Endodermal cell (in vitro differentiated cells): Measurements from ENCODE around the gene PLEKHG4. TPM values are rescaled to one million over a fixed set of nuclear protein-coding genes. Genes with fewer than 3 reads are reported as not detected.

Experiments used
- DNase-seq: peaks from one replicate; pipeline ENCODE4 v3.0.0-alpha.2; 2017
- H3K27ac ChIP-seq: 2 replicates; pipeline ENCODE4 v1.5.1; 2013; ENCODE audit warnings: mild to moderate bottlenecking, low read depth, low read length, moderate library complexity
- H3K27me3 ChIP-seq: 2 replicates; pipeline ENCODE4 v1.6.1; 2013; ENCODE audit warnings: mild to moderate bottlenecking, low read length, moderate library complexity; ENCODE audit not compliant: insufficient read depth, control insufficient read depth, poor library complexity, severe bottlenecking
- H3K36me3 ChIP-seq: 2 replicates; pipeline ENCODE4 v1.7.0; 2013; ENCODE audit warnings: mild to moderate bottlenecking, low read length, moderate library complexity; ENCODE audit not compliant: control insufficient read depth, insufficient read depth
- H3K4me1 ChIP-seq: one replicate; pipeline ENCODE4 v1.7.0; 2013; ENCODE audit warnings: low read length; ENCODE audit not compliant: control insufficient read depth, insufficient read depth
- H3K4me3 ChIP-seq: 2 replicates; pipeline ENCODE4 v1.5.1; 2013; ENCODE audit warnings: mild to moderate bottlenecking, low read length, moderate library complexity
- H3K9ac ChIP-seq: 2 replicates; pipeline ENCODE4 v1.6.1; 2013; ENCODE audit warnings: mild to moderate bottlenecking, low read length, moderate library complexity; ENCODE audit not compliant: poor library complexity, severe bottlenecking; ENCODE audit errors: extremely low read depth
- H3K9me3 ChIP-seq: 2 replicates; pipeline ENCODE4 v1.6.1; 2013; ENCODE audit warnings: mild to moderate bottlenecking, low read length, moderate library complexity; ENCODE audit not compliant: control insufficient read depth
- H3K27ac Mint-ChIP-seq: 2 replicates; pipeline ENCODE4 v1.8.0; 2020; ENCODE audit warnings: mixed read lengths
- H3K27me3 Mint-ChIP-seq: 2 replicates; pipeline ENCODE4 v1.8.0; 2021; ENCODE audit warnings: mild to moderate bottlenecking, mixed read lengths; ENCODE audit not compliant: insufficient read depth
- H3K36me3 Mint-ChIP-seq: 2 replicates; pipeline ENCODE4 v1.8.0; 2020; ENCODE audit warnings: low read depth, mixed read lengths
- H3K4me1 Mint-ChIP-seq: 2 replicates; pipeline ENCODE4 v1.8.0; 2020; ENCODE audit warnings: mixed read lengths
- H3K4me3 Mint-ChIP-seq: 2 replicates; pipeline ENCODE4 v1.8.0; 2020; ENCODE audit warnings: mild to moderate bottlenecking, moderate library complexity, mixed read lengths
- H3K9me3 Mint-ChIP-seq: 2 replicates; pipeline ENCODE4 v1.8.0; 2020; ENCODE audit warnings: mild to moderate bottlenecking, mixed read lengths
- CTCF ChIP-seq: fragments of 200-600 bp; sonication (generic); conservative IDR thresholded peaks from 2 replicates; pipeline ENCODE4 v1.5.0; 2021; ENCODE audit warnings: antibody characterized with exemption, mild to moderate bottlenecking
- WGBS, 2 experiments: methylation state at CpG; one replicate each; pipeline versions ENCODE4 v1.1.5 to v1.1.7; 2013; ENCODE audit warnings: missing lambda C conversion rate in 2 of 2, mixed read lengths in 1 of 2; ENCODE audit not compliant: insufficient coverage in 1 of 2, insufficient read length in 1 of 2; 5-methylcytosine and 5-hydroxymethylcytosine counted together
- total RNA-seq, 2 donors: library from RNA; stranded (reverse); fragmentation: NEBNext Ultra II Directional in 1 of 2; extraction: Animal tissue kit (Norgen Biotek cat#: 25700) in 1 of 2; gene quantifications; 2 replicates in 1 of 2; 3 replicates in 1 of 2; pipeline ENCODE4 v1.2.1, GENCODE V29; 2021

Gene PLEKHG4
- total RNA-seq, 2 donors from 2014 or later: 10.5 to 12.4 TPM

GRCh38 chr16:67277294-67277998, 1.9 kb upstream of the PLEKHG4 start:
- H3K27me3 ChIP-seq: no peaks in the 10 kb centered on the region
- H3K4me1 ChIP-seq: no peaks in the 10 kb centered on the region
- no peak overlapping the region for H3K27ac ChIP-seq
- no peak overlapping the region for H3K27ac Mint-ChIP-seq
- whole genome bisulfite sequencing, 2 experiments: 92 to 100% methylated on average over 3 to 4 of the region's 4 CpGs
- H3K36me3 Mint-ChIP-seq: peaks cover 5% of the 10 kb centered on the region
- H3K27me3 Mint-ChIP-seq: no peaks in the 10 kb centered on the region
- H3K9ac ChIP-seq: no peak overlapping the region
- no peak for TF ChIP-seq CTCF
- DNase-seq: no peak
- no peaks in the 10 kb centered on the region for H3K9me3 ChIP-seq
- H3K4me1 Mint-ChIP-seq: peaks cover 6% of the 10 kb centered on the region
- no peak overlapping the region for H3K4me3 Mint-ChIP-seq
- no peaks in the 10 kb centered on the region for H3K9me3 Mint-ChIP-seq
- peak overlapping the region; percentile 70 for H3K4me3 ChIP-seq
- H3K36me3 ChIP-seq: peaks cover 6% of the 10 kb centered on the region

- no peak for DNase-seq
- TF ChIP-seq CTCF: no peak
- 87 to 96% methylated on average over 9 to 13 of the region's 13 CpGs for WGBS, 2 experiments
- H3K36me3 ChIP-seq: peaks cover 6% of the 10 kb centered on the region
- no peak overlapping the region for H3K9ac ChIP-seq
- Mint-ChIP-seq H3K36me3 (peaks cover 5% of the 10 kb centered on the region), H3K4me1 (peaks cover 6% of the 10 kb centered on the region), H3K27me3 (no peaks in the 10 kb centered on the region), H3K4me3 (peak overlapping the region; percentile 61), H3K9me3 (no peaks in the 10 kb centered on the region), H3K27ac (no peak overlapping the region)
- H3K4me3 ChIP-seq: peak overlapping the region; percentile 70
- H3K27me3 ChIP-seq: no peaks in the 10 kb centered on the region
- H3K4me1 ChIP-seq: no peaks in the 10 kb centered on the region
- no peak overlapping the region for H3K27ac ChIP-seq
- no peaks in the 10 kb centered on the region for H3K9me3 ChIP-seq
These were observed 1.1 kb upstream of the PLEKHG4 start for GRCh38 chr16:67277999-67278772.

GRCh38 chr16:67278773-67279295, 498 bp upstream of the PLEKHG4 start:
- Histone ChIP-seq H3K9ac (no peak overlapping the region), H3K27ac (no peak overlapping the region), H3K9me3 (no peaks in the 10 kb centered on the region), H3K4me1 (no peaks in the 10 kb centered on the region), H3K36me3 (peaks cover 6% of the 10 kb centered on the region), H3K27me3 (no peaks in the 10 kb centered on the region), H3K4me3 (peak overlapping the region; percentile 70)
- no peak overlapping the region for H3K27ac Mint-ChIP-seq
- H3K4me1 Mint-ChIP-seq: peaks cover 6% of the 10 kb centered on the region
- WGBS, 2 experiments: 13 to 26% methylated on average over 3 to 42 of the region's 42 CpGs
- H3K27me3 Mint-ChIP-seq: no peaks in the 10 kb centered on the region
- peak; percentile 73 for DNase-seq
- TF ChIP-seq CTCF: peak; percentile 59
- H3K9me3 Mint-ChIP-seq: no peaks in the 10 kb centered on the region
- H3K36me3 Mint-ChIP-seq: peaks cover 5% of the 10 kb centered on the region
- H3K4me3 Mint-ChIP-seq: peak overlapping the region; percentile 61
